Keratinocyte (primary cell): ENCODE measurements around the gene MTRF1. TPM values are rescaled to one million over a fixed set of nuclear protein-coding genes. Genes with fewer than 3 reads are reported as not detected.

Source experiments
- DNase-seq: peaks from one replicate; pipeline ENCODE4 v3.0.0-alpha.2; 2011; ENCODE audit warnings: low read depth, missing footprints, low spot score
- FAIRE-seq: peaks from 2 replicates; lab custom pipeline; 2011; peaks lifted over from hg19 to GRCh38; lab: Jason Lieb, UNC
- H2AFZ ChIP-seq: 2 replicates; pipeline ENCODE4 v1.6.0; 2012; ENCODE audit warnings: low read length, control low read depth, inconsistent platforms; ENCODE audit not compliant: control insufficient read depth
- H3K27ac ChIP-seq: 2 replicates; pipeline ENCODE4 v1.5.1; 2011; ENCODE audit warnings: low read length; ENCODE audit not compliant: control insufficient read depth, insufficient read depth
- H3K27me3 ChIP-seq: 3 replicates; pipeline ENCODE4 v1.6.0; 2011; ENCODE audit warnings: low read length; ENCODE audit not compliant: control insufficient read depth, insufficient read depth; ENCODE audit errors: extremely low read depth
- H3K36me3 ChIP-seq, 2 experiments: 2 replicates in 1 of 2; 3 replicates in 1 of 2; pipeline ENCODE4 v1.5.1; 2011; ENCODE audit warnings: low read length in 2 of 2, mild to moderate bottlenecking in 1 of 2; ENCODE audit not compliant: control insufficient read depth in 2 of 2, insufficient read depth in 2 of 2; ENCODE audit errors: extremely low read depth in 1 of 2
- H3K4me1 ChIP-seq: 3 replicates; pipeline ENCODE4 v1.5.1; 2011; ENCODE audit warnings: low read length; ENCODE audit not compliant: control insufficient read depth, insufficient read depth; ENCODE audit errors: extremely low read depth
- H3K4me2 ChIP-seq: 3 replicates; pipeline ENCODE4 v1.6.0; 2011; ENCODE audit warnings: low read depth, low read length; ENCODE audit not compliant: control insufficient read depth, insufficient read depth; ENCODE audit errors: extremely low read depth
- H3K4me3 ChIP-seq, 3 experiments: fragments of 200-600 bp in 1 of 3; sonication (generic) in 1 of 3; 2 replicates in 2 of 3; 3 replicates in 1 of 3; pipeline ENCODE4 v1.5.1; 2011 to 2016; ENCODE audit warnings: low read length in 3 of 3, mild to moderate bottlenecking in 3 of 3, control low read depth in 2 of 3, inconsistent platforms in 1 of 3, low read depth in 1 of 3, mixed read lengths in 1 of 3, mixed run types in 1 of 3, moderate library complexity in 1 of 3; ENCODE audit not compliant: control insufficient read depth in 2 of 3, insufficient read depth in 2 of 3; ENCODE audit errors: extremely low read depth in 1 of 3
- H3K79me2 ChIP-seq: 2 replicates; pipeline ENCODE4 v1.6.0; 2012; ENCODE audit warnings: low read length; ENCODE audit not compliant: control insufficient read depth, insufficient read depth
- H3K9ac ChIP-seq: 3 replicates; pipeline ENCODE4 v1.6.0; 2011; ENCODE audit warnings: low read length; ENCODE audit not compliant: control insufficient read depth, insufficient read depth; ENCODE audit errors: extremely low read depth
- H3K9me1 ChIP-seq: 3 replicates; pipeline ENCODE4 v1.6.0; 2011; ENCODE audit warnings: low read length; ENCODE audit not compliant: control insufficient read depth, insufficient read depth; ENCODE audit errors: extremely low read depth
- H3K9me3 ChIP-seq: 2 replicates; pipeline ENCODE4 v1.5.1; 2012; ENCODE audit warnings: low read depth, low read length; ENCODE audit not compliant: control insufficient read depth
- H4K20me1 ChIP-seq: 3 replicates; pipeline ENCODE4 v1.6.0; 2011; ENCODE audit warnings: low read length; ENCODE audit not compliant: control insufficient read depth, insufficient read depth; ENCODE audit errors: extremely low read depth
- CTCF ChIP-seq, 3 experiments: IDR thresholded peaks in 1 of 3; conservative IDR thresholded peaks in 1 of 3; optimal IDR thresholded peaks in 1 of 3; 2 replicates in 2 of 3; 3 replicates in 1 of 3; pipeline versions ENCODE3 to v1.5.1; 2011; ENCODE audit warnings: low read length in 3 of 3, mild to moderate bottlenecking in 3 of 3, moderate library complexity in 2 of 3, control low read depth in 1 of 3, inconsistent platforms in 1 of 3; ENCODE audit not compliant: insufficient read depth in 2 of 3; ENCODE audit errors: extremely low read depth in 1 of 3
- EZH2 ChIP-seq: IDR thresholded peaks from one replicate; pipeline ENCODE4 v1.6.1; 2012; ENCODE audit warnings: inconsistent platforms, mild to moderate bottlenecking, low read length, moderate library complexity
- dilution Hi-C: fragments of 300-500 bp; cut with MboI; formaldehyde crosslinking; loops from one replicate; pipeline ENCODE4 v1.7.0; 2020; ENCODE audit warnings: low sequenced_read_pairs; ENCODE audit not compliant: extremely low pct_ligation_motif_present
- polyA plus RNA-seq, 5 experiments: library from polyadenylated mRNA; depleted of rRNA in 3 of 5; stranded (reverse) in 3 of 5; stranded (forward) in 1 of 5; unstranded in 1 of 5; fragments of >200 nt; gene quantifications; 1 replicate in 1 of 5; 2 replicates in 3 of 5; 3 replicates in 1 of 5; pipeline versions ENCODE4 v1.2.1 to v1.2.3, GENCODE V29; 2011 to 2012; ENCODE audit warnings: missing spikeins in 2 of 5, low read depth in 1 of 5, low replicate concordance in 1 of 5

The MTRF1 gene
- polyA plus RNA-seq, 1 donor (not counting 4 experiments of a cell fraction or from before 2014, with no cell fraction given): 16.9 TPM

GRCh38 chr13:41196620-41197019 lies 66.8 kb downstream of the MTRF1 start:
- no peak overlapping the region for H3K27ac ChIP-seq
- no peak overlapping the region for H2AFZ ChIP-seq
- no peaks in the 10 kb centered on the region for H3K4me1 ChIP-seq
- DNase-seq (no peak), FAIRE-seq (no peak)
- H3K4me3 ChIP-seq: no peak overlapping the region
- TF ChIP-seq CTCF (optimal IDR thresholded peaks at IDR 0.05 in 1 of 3, IDR thresholded peaks at IDR 0.05 in 1 of 3, conservative IDR thresholded peaks at IDR 0.05 in 1 of 3; ENCODE audit: extremely low read depth in 1 of 3, insufficient read depth in 2 of 3, low read length in 3 of 3) (peak in 2 of 3 experiments; percentile 43 to 45), EZH2 (no peak)
- no peaks in the 10 kb centered on the region for H4K20me1 ChIP-seq
- no peak overlapping the region for H3K4me2 ChIP-seq
- H3K79me2 ChIP-seq: peaks cover 7% of the 10 kb centered on the region
- H3K9ac ChIP-seq: no peak overlapping the region
- dilution Hi-C loops: no loop called here
- H3K36me3 ChIP-seq: peaks cover 0 to 1% of the 10 kb centered on the region in 2 experiments
- no peaks in the 10 kb centered on the region for H3K9me1 ChIP-seq
- H3K9me3 ChIP-seq: peaks cover 2% of the 10 kb centered on the region
- H3K27me3 ChIP-seq: no peaks in the 10 kb centered on the region

- peaks cover 0 to 1% of the 10 kb centered on the region in 2 experiments for H3K36me3 ChIP-seq
- H3K27ac ChIP-seq: no peak overlapping the region
- FAIRE-seq (no peak), DNase-seq (no peak)
- no peak overlapping the region for H3K4me3 ChIP-seq
- H2AFZ ChIP-seq: no peak overlapping the region
- no peak overlapping the region for H3K9ac ChIP-seq
- H3K79me2 ChIP-seq: peaks cover 7% of the 10 kb centered on the region
- no peaks in the 10 kb centered on the region for H3K27me3 ChIP-seq
- H3K9me3 ChIP-seq: peaks cover 2% of the 10 kb centered on the region
- dilution Hi-C loops: no loop called here
- no peaks in the 10 kb centered on the region for H3K4me1 ChIP-seq
- TF ChIP-seq EZH2 (no peak), CTCF (optimal IDR thresholded peaks at IDR 0.05 in 1 of 3, IDR thresholded peaks at IDR 0.05 in 1 of 3, conservative IDR thresholded peaks at IDR 0.05 in 1 of 3; ENCODE audit: extremely low read depth in 1 of 3, insufficient read depth in 2 of 3, low read length in 3 of 3) (no peak)
- H3K9me1 ChIP-seq: no peaks in the 10 kb centered on the region
- H3K4me2 ChIP-seq: no peak overlapping the region
- H4K20me1 ChIP-seq: no peaks in the 10 kb centered on the region
Measured at GRCh38 chr13:41196011-41196410, 67.4 kb downstream of the MTRF1 start.
